Endodermal cell (in vitro differentiated cells): ENCODE measurements around the gene HES6. TPM values are rescaled to one million over a fixed set of nuclear protein-coding genes. Genes with fewer than 3 reads are reported as not detected.

Source experiments
- DNase-seq: peaks from one replicate; pipeline ENCODE4 v3.0.0-alpha.2; 2017
- H3K27ac ChIP-seq: 2 replicates; pipeline ENCODE4 v1.5.1; 2013; ENCODE audit warnings: mild to moderate bottlenecking, low read depth, low read length, moderate library complexity
- H3K27me3 ChIP-seq: 2 replicates; pipeline ENCODE4 v1.6.1; 2013; ENCODE audit warnings: mild to moderate bottlenecking, low read length, moderate library complexity; ENCODE audit not compliant: insufficient read depth, control insufficient read depth, poor library complexity, severe bottlenecking
- H3K36me3 ChIP-seq: 2 replicates; pipeline ENCODE4 v1.7.0; 2013; ENCODE audit warnings: mild to moderate bottlenecking, low read length, moderate library complexity; ENCODE audit not compliant: control insufficient read depth, insufficient read depth
- H3K4me1 ChIP-seq: one replicate; pipeline ENCODE4 v1.7.0; 2013; ENCODE audit warnings: low read length; ENCODE audit not compliant: control insufficient read depth, insufficient read depth
- H3K4me3 ChIP-seq: 2 replicates; pipeline ENCODE4 v1.5.1; 2013; ENCODE audit warnings: mild to moderate bottlenecking, low read length, moderate library complexity
- H3K9ac ChIP-seq: 2 replicates; pipeline ENCODE4 v1.6.1; 2013; ENCODE audit warnings: mild to moderate bottlenecking, low read length, moderate library complexity; ENCODE audit not compliant: poor library complexity, severe bottlenecking; ENCODE audit errors: extremely low read depth
- H3K9me3 ChIP-seq: 2 replicates; pipeline ENCODE4 v1.6.1; 2013; ENCODE audit warnings: mild to moderate bottlenecking, low read length, moderate library complexity; ENCODE audit not compliant: control insufficient read depth
- H3K27ac Mint-ChIP-seq: 2 replicates; pipeline ENCODE4 v1.8.0; 2020; ENCODE audit warnings: mixed read lengths
- H3K27me3 Mint-ChIP-seq: 2 replicates; pipeline ENCODE4 v1.8.0; 2021; ENCODE audit warnings: mild to moderate bottlenecking, mixed read lengths; ENCODE audit not compliant: insufficient read depth
- H3K36me3 Mint-ChIP-seq: 2 replicates; pipeline ENCODE4 v1.8.0; 2020; ENCODE audit warnings: low read depth, mixed read lengths
- H3K4me1 Mint-ChIP-seq: 2 replicates; pipeline ENCODE4 v1.8.0; 2020; ENCODE audit warnings: mixed read lengths
- H3K4me3 Mint-ChIP-seq: 2 replicates; pipeline ENCODE4 v1.8.0; 2020; ENCODE audit warnings: mild to moderate bottlenecking, moderate library complexity, mixed read lengths
- H3K9me3 Mint-ChIP-seq: 2 replicates; pipeline ENCODE4 v1.8.0; 2020; ENCODE audit warnings: mild to moderate bottlenecking, mixed read lengths
- CTCF ChIP-seq: fragments of 200-600 bp; sonication (generic); conservative IDR thresholded peaks from 2 replicates; pipeline ENCODE4 v1.5.0; 2021; ENCODE audit warnings: antibody characterized with exemption, mild to moderate bottlenecking
- WGBS, 2 experiments: methylation state at CpG; one replicate each; pipeline versions ENCODE4 v1.1.5 to v1.1.7; 2013; ENCODE audit warnings: missing lambda C conversion rate in 2 of 2, mixed read lengths in 1 of 2; ENCODE audit not compliant: insufficient coverage in 1 of 2, insufficient read length in 1 of 2; 5-methylcytosine and 5-hydroxymethylcytosine counted together
- total RNA-seq, 2 donors: library from RNA; stranded (reverse); fragmentation: NEBNext Ultra II Directional in 1 of 2; extraction: Animal tissue kit (Norgen Biotek cat#: 25700) in 1 of 2; gene quantifications; 2 replicates in 1 of 2; 3 replicates in 1 of 2; pipeline ENCODE4 v1.2.1, GENCODE V29; 2021

Gene HES6
- total RNA-seq, 2 donors from 2014 or later, result 17.8 to 26.3 TPM

- Histone ChIP-seq H3K27ac (no peak overlapping the region), H3K9ac (no peak overlapping the region), H3K36me3 (peaks cover 53% of the 10 kb centered on the region), H3K4me1 (no peaks in the 10 kb centered on the region), H3K4me3 (no peak overlapping the region), H3K27me3 (no peaks in the 10 kb centered on the region), H3K9me3 (no peaks in the 10 kb centered on the region)
- H3K36me3 Mint-ChIP-seq, result peaks cover 35% of the 10 kb centered on the region
- no peak for TF ChIP-seq CTCF
- no peak overlapping the region for H3K4me3 Mint-ChIP-seq
- H3K27me3 Mint-ChIP-seq, result no peaks in the 10 kb centered on the region
- DNase-seq, result no peak
- H3K4me1 Mint-ChIP-seq, result peaks cover 4% of the 10 kb centered on the region
- H3K27ac Mint-ChIP-seq, result no peak overlapping the region
- no peaks in the 10 kb centered on the region for H3K9me3 Mint-ChIP-seq
- 94 to 95% methylated on average over 8 to 12 of the region's 12 CpGs for WGBS, 2 experiments
Measured at GRCh38 chr2:238262496-238263122, 22.8 kb upstream of the HES6 start.

- no peaks in the 10 kb centered on the region for H3K9me3 Mint-ChIP-seq
- no peak for TF ChIP-seq CTCF
- no peak overlapping the region for H3K27ac Mint-ChIP-seq
- H3K36me3 ChIP-seq, result peaks cover 53% of the 10 kb centered on the region
- no peak for DNase-seq
- no peak overlapping the region for H3K9ac ChIP-seq
- H3K27ac ChIP-seq, result peak overlapping the region; percentile 75
- no peaks in the 10 kb centered on the region for H3K9me3 ChIP-seq
- H3K4me3 Mint-ChIP-seq, result no peak overlapping the region
- H3K36me3 Mint-ChIP-seq, result peaks cover 28% of the 10 kb centered on the region
- H3K27me3 Mint-ChIP-seq, result no peaks in the 10 kb centered on the region
- peaks cover 4% of the 10 kb centered on the region for H3K4me1 Mint-ChIP-seq
- no peaks in the 10 kb centered on the region for H3K4me1 ChIP-seq
- WGBS, 2 experiments, result 91 to 93% methylated on average over 12 to 16 of the region's 16 CpGs
- H3K27me3 ChIP-seq, result no peaks in the 10 kb centered on the region
- H3K4me3 ChIP-seq, result no peak overlapping the region
Measured at GRCh38 chr2:238261718-238262375, 22.0 kb upstream of the HES6 start.

DNA sequence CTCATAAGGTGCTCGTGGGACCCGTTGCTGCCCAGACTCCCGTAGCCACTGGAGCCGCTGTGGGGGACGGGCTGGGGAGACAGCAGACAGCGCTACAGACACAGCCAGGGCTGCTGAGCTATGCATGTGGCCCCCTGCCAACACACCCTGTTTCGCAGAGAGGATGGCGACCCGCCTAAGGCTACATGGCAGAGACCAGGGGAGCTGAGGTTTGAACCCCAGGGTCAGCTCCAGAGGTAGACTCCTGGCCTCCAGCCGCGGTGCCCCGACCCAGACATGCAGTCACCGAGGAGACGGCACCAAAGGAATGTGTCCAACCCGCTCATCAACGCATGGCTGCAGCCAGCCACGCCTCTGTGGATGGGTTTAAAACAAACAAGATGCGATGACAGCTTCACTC is 21.0 kb upstream of the HES6 start:
- TF ChIP-seq CTCF, result no peak
- Mint-ChIP-seq H3K9me3 (no peaks in the 10 kb centered on the region), H3K27me3 (no peaks in the 10 kb centered on the region), H3K4me1 (peaks cover 4% of the 10 kb centered on the region), H3K27ac (no peak overlapping the region), H3K36me3 (peaks cover 29% of the 10 kb centered on the region), H3K4me3 (no peak overlapping the region)
- H3K36me3 ChIP-seq, result peaks cover 50% of the 10 kb centered on the region
- no peaks in the 10 kb centered on the region for H3K27me3 ChIP-seq
- H3K4me3 ChIP-seq, result no peak overlapping the region
- H3K4me1 ChIP-seq, result no peaks in the 10 kb centered on the region
- no peaks in the 10 kb centered on the region for H3K9me3 ChIP-seq
- no peak overlapping the region for H3K9ac ChIP-seq
- peak overlapping the region; percentile 75 for H3K27ac ChIP-seq
- DNase-seq, result no peak
- WGBS, 2 experiments, result 70 to 93% methylated on average over 14 to 18 of the region's 18 CpGs
